GM11168 (cell line): ENCODE results near the gene KDM6B.
"Not testable (repeated sequence)": the region's sequence is repeated elsewhere in the genome, so short reads cannot be mapped to it uniquely, and the experiment has no call there.

Experiments used
- in situ Hi-C: fragments of 300-500 bp; cut with MboI; formaldehyde crosslinking; loops from one replicate; pipeline ENCODE4 v1.12.0; 2022; ENCODE audit warnings: low sequenced_read_pairs; ENCODE audit not compliant: unreplicated experiment

KDM6B gene

GRCh38 chr17:7833795-7834541 lies at the start of gene KDM6B:
Gene KDM6B (plus strand): TSS chr17:7834217. CDS start chr17:7845555, 11,338 bp downstream.
- in situ Hi-C loops = no loop called here

DNA sequence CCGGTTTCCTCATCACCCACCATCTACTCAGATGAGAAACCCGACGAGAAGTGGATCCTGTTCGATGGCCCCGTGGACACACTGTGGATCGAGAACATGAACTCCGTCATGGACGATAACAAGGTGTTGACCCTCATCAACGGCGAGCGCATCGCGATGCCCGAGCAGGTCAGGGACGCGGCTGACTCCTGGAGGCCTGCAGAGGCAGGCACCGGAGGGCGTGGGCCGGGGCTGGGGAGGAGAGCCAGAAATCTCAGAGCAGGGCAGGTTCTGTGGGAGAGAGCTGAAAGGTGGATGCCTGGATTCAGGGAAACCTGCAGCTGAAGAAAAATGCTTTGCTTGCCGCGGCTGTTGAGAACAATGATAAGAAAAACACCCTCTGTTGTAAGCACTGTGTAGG lies 47.2 kb upstream of the KDM6B start:
- in situ Hi-C loops = no loop called here

DNA sequence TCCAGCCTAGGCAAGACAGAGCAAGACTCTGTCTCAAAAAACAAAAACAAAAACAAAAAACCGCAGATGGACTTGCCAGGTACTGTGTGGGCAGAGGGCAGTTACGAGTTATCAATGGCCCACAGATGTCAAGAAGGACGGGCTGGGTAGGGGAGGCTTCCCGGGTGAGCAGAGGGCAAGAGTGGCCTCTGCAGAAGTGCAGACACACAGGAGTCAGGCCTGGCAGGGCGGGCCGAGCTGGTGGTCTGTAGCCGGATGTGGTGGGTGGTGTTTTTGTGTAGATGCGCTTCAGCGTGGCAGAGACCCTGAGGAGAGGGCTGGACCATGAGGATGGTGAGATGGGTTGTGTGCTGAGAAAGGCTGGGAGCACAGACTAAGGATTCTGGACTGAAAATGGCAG lies 44.9 kb upstream of the KDM6B start:
- in situ Hi-C loops = no loop called here

- in situ Hi-C loops = no loop called here
These were observed 43.9 kb upstream of the KDM6B start for GRCh38 chr17:7790150-7790549.

- in situ Hi-C loops = no loop called here
These were observed 41.4 kb upstream of the KDM6B start for GRCh38 chr17:7792611-7793010.

DNA sequence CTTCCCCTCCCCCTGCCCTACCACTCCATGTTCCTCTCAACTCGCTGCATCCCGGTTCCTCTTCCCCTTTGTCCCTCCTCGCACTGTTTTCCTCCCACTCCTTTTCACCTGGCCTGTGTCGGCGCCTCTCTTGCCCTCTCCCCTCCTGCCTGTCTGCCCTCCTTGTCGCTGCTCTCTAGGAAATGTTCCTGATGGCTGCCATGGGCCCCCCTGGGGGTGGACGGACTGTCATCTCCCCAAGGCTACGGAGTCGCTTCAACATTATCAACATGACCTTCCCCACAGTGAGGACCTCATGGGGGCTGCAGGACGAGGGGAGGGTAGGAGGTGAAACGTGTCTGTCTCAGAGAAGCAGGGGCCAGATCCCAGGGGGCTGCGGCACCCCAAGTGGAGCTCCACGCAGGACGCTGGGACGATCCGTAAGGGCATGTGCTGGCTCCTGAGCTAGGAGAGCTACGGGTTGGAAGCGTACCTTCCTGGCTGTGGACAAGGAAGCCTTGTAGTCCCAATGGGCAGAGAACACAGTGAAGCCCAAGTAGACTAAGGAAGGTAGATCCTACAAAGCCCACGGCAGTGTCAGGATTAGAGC lies 39.8 kb upstream of the KDM6B start:
- in situ Hi-C loops = no loop called here

GRCh38 chr17:7797976-7798375 lies 36.0 kb upstream of the KDM6B start:
- in situ Hi-C loops = no loop called here

GRCh38 chr17:7798839-7799238 lies 35.2 kb upstream of the KDM6B start:
- in situ Hi-C loops = no loop called here

- in situ Hi-C loops = no loop called here
These were observed 30.0 kb upstream of the KDM6B start for GRCh38 chr17:7803981-7804380.

GRCh38 chr17:7806587-7806986 lies 27.4 kb upstream of the KDM6B start:
- in situ Hi-C loops = no loop called here

GRCh38 chr17:7807206-7807605 lies 26.8 kb upstream of the KDM6B start:
- in situ Hi-C loops = no loop called here

DNA sequence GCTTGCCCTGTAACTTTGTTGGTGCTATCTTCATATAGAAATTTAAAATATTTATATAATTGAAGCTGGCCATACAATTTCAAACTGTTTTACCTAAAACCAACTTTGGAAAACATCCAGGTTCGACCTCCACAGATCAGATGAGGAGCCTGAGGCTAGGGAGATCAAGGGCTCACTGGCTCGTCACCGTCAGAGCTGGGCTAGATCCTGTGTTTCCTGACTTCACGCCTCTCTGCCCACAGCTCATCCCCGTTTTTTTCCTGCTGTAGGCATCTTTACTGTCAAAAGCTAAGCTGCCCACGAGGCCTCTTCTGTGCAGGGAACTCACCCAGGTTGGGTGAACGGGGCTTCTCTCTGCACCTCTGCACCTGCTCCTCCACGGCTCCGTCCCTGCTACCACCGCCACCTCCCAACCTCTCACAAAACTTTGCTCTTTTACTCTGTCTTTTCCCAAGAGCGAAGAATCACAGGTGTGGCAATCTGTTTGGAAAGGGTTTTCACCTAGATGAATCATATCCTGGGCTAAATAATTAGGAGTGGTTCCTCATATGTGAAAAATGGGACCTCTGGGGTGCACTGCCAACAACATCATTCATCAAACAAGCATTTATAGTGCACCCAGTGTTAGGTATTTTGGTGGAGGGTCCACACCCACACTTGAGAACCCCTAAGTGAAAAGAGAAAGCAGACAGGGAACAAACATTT lies 24.8 kb upstream of the KDM6B start:
- in situ Hi-C loops = no loop called here

GRCh38 chr17:7809791-7810343 lies 24.1 kb upstream of the KDM6B start:
- in situ Hi-C loops = not testable (repeated sequence)

- in situ Hi-C loops = no loop called here
These were observed 22.8 kb upstream of the KDM6B start for GRCh38 chr17:7811251-7811650.

GRCh38 chr17:7814969-7815368 lies 19.0 kb upstream of the KDM6B start:
- in situ Hi-C loops = no loop called here

DNA sequence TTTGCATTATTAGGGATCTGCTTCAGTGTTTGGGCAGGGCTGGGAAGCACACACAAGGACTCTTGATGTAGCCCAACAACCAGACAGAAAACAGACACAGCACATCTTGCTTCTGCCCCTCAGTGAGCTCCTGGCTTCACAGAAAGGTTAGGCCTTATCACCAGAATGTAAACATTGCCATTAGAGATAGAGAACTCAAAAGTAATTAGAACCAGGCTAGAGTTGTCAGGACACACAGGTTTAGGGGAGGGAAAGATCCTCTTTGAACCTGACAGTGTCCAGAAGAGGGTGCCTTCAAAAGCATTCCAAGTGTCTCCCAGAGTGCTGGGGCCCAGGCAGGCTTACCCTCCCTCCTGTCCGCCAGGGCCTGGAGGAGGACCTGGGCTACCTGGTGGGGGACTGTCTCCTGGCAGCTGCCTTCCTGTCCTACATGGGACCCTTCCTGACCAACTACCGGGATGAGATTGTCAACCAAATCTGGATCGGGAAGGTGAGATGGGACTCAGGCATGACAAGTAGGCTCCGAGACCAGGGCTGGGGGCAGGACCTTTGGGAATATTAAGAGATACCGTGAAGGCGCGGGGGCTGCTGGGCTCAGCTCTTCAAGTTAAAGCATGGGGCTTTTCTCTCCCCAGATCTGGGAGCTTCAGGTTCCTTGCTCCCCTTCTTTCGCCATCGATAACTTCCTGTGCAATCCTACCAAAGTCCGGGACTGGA lies 16.9 kb upstream of the KDM6B start:
- in situ Hi-C loops = no loop called here

- in situ Hi-C loops = no loop called here
These were observed 16.4 kb upstream of the KDM6B start for GRCh38 chr17:7817643-7817964.

GRCh38 chr17:7818026-7818425 lies 16.0 kb upstream of the KDM6B start:
- in situ Hi-C loops = no loop called here

- in situ Hi-C loops = no loop called here
These were observed 15.0 kb upstream of the KDM6B start for GRCh38 chr17:7818746-7819645.

DNA sequence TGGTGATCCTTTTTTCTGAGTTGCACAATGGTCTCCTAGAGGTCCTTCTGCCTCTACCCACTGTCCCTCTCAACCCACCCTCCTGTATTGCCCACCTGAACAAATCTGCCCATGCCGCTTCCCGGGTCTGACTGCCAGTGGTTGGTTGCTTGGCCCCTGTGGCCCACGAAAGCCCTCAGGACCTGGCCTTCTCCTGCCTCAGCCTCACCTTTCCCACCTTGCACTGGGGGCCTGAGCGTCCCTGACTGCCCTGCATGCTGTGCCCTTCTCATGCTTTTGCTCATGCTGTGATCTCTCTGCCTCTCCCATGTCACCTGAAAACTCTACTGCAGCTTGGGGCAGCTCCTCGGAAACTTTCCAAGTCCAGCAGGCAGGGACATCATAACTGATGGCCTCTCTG lies 13.8 kb upstream of the KDM6B start:
- in situ Hi-C loops = no loop called here
